Stimulated activated CD8-positive, alpha-beta memory T cell treated with anti-CD3 and anti-CD28 coated beads, Interleukin-7, amount 100 ng/mL, for 48 hours (primary cell): ENCODE data around the gene BCL2L1.
"Not testable (repeated sequence)": the region's sequence is repeated elsewhere in the genome, so short reads cannot be mapped to it uniquely, and the experiment has no call there.

ENCODE experiments used
- DNase-seq, 2 donors: peaks; one replicate each; pipeline ENCODE4 v3.0.0-alpha.2; 2020; ENCODE audit warnings: low read depth in 1 of 2; ENCODE audit errors: extremely low read depth in 1 of 2

BCL2L1 gene

GRCh38 chr20:31722257-31723068 is at the start of gene BCL2L1:
TSS of gene BCL2L1 (minus strand) at chr20:31722868. CDS start at chr20:31722218, 650 bp downstream.
- DNase-seq: peak; percentile 69 to 86

GRCh38 chr20:31770243-31770642 is 47.6 kb upstream of the BCL2L1 start:
- no peak for DNase-seq

- no peak for DNase-seq
Measured at GRCh38 chr20:31769681-31770080, 47.0 kb upstream of the BCL2L1 start.

- no peak for DNase-seq
Measured at GRCh38 chr20:31767805-31768204, 45.1 kb upstream of the BCL2L1 start.

GRCh38 chr20:31764641-31765305 is 42.1 kb upstream of the BCL2L1 start:
- no peak for DNase-seq

GRCh38 chr20:31760519-31761240 is 38.0 kb upstream of the BCL2L1 start:
- no peak for DNase-seq

GRCh38 chr20:31759836-31760518 is 37.3 kb upstream of the BCL2L1 start:
- no peak for DNase-seq

GRCh38 chr20:31758991-31759390 is 36.3 kb upstream of the BCL2L1 start:
- DNase-seq: no peak

GRCh38 chr20:31758521-31758920 is 35.9 kb upstream of the BCL2L1 start:
- DNase-seq: no peak

GRCh38 chr20:31757254-31757653 is 34.6 kb upstream of the BCL2L1 start:
- no peak for DNase-seq

- DNase-seq: no peak
Measured at GRCh38 chr20:31751126-31751525, 28.5 kb upstream of the BCL2L1 start.

- DNase-seq: no peak
Measured at GRCh38 chr20:31749223-31749622, 26.6 kb upstream of the BCL2L1 start.

- no peak for DNase-seq
Measured at GRCh38 chr20:31747640-31748039, 25.0 kb upstream of the BCL2L1 start.

- DNase-seq: not testable (repeated sequence)
Measured at GRCh38 chr20:31747028-31747427, 24.4 kb upstream of the BCL2L1 start.

- no peak for DNase-seq
Measured at GRCh38 chr20:31746068-31746878, 23.6 kb upstream of the BCL2L1 start.

- DNase-seq: no peak
Measured at GRCh38 chr20:31740656-31741323, 18.1 kb upstream of the BCL2L1 start.

- DNase-seq: no peak
Measured at GRCh38 chr20:31740208-31740607, 17.5 kb upstream of the BCL2L1 start.

- DNase-seq: no peak
Measured at GRCh38 chr20:31739550-31739977, 16.9 kb upstream of the BCL2L1 start.

- DNase-seq: peak; percentile 65 to 88
Measured at GRCh38 chr20:31738729-31739549, 16.3 kb upstream of the BCL2L1 start, which contains the start of gene TPX2. TSS of gene TPX2 (plus strand) at chr20:31739290. CDS start at chr20:31757477, 18,187 bp downstream.
